T-cell (primary cell): ENCODE results near the gene AHSP. TPM values are rescaled to one million over a fixed set of nuclear protein-coding genes. Genes with fewer than 3 reads are reported as not detected.
A peak's percentile ranks its signal among the peaks of the same experiment; 100 is the strongest.
"Not testable (repeated sequence)": the region's sequence is repeated elsewhere in the genome, so short reads cannot be mapped to it uniquely, and the experiment has no call there.

Experiments used
- ATAC-seq, 4 experiments: fragments of 200-7000 bp in 3 of 4; fragments of 150-1000 bp in 1 of 4; cut with Tn5 transposase; replicated peaks in 1 of 4; 1 replicate in 3 of 4; 2 replicates in 1 of 4; pipeline ENCODE4 v1.10.0; 2021; ENCODE audit warnings: moderate library complexity in 3 of 4, mild to moderate bottlenecking in 2 of 4, moderate number of reproducible peaks in 1 of 4
- CTCF ChIA-PET, 2 donors: fragments of 300-600 bp; sonication (Branson Sonifier 250); formaldehyde crosslinking; loops; one replicate each; lab custom pipeline; 2022; ENCODE audit warnings: antibody characterized with exemption in 2 of 2; lab: Charles Lee
- POLR2A ChIA-PET, 2 donors: fragments of 300-600 bp; sonication (Branson Sonifier 250); formaldehyde crosslinking; loops; one replicate each; lab custom pipeline; 2022; ENCODE audit warnings: antibody characterized with exemption in 2 of 2; lab: Charles Lee
- DNase-seq, 35 experiments: peaks; one replicate each; pipeline versions ENCODE4 v3.0.0 to v3.0.0-alpha.2; 2013 to 2023
- H3K27ac ChIP-seq: one replicate; pipeline ENCODE4 v1.5.1; 2013; ENCODE audit warnings: low read length
- H3K27me3 ChIP-seq, 2 experiments: replicated peaks in 1 of 2; 1 replicate in 1 of 2; 2 replicates in 1 of 2; pipeline versions ENCODE4 v1.6.1 to v1.7.0; 2013; ENCODE audit warnings: low read length in 1 of 2, mixed read lengths in 1 of 2; ENCODE audit not compliant: control insufficient read depth in 2 of 2, insufficient read depth in 2 of 2; ENCODE audit errors: extremely low read depth in 1 of 2
- H3K36me3 ChIP-seq, 2 donors: 1 replicate in 1 of 2; 2 replicates in 1 of 2; pipeline versions ENCODE4 v1.6.1 to v1.7.0; 2013; ENCODE audit warnings: low read length in 1 of 2; ENCODE audit not compliant: control insufficient read depth in 2 of 2, insufficient read depth in 1 of 2; ENCODE audit errors: extremely low read depth in 1 of 2
- H3K4me1 ChIP-seq, 2 experiments: 1 replicate in 1 of 2; 2 replicates in 1 of 2; pipeline versions ENCODE4 v1.6.1 to v1.7.0; 2013; ENCODE audit warnings: low read length in 2 of 2, mixed read lengths in 1 of 2; ENCODE audit not compliant: insufficient read depth in 2 of 2, control insufficient read depth in 1 of 2; ENCODE audit errors: extremely low read depth in 1 of 2
- H3K4me3 ChIP-seq, 2 donors: 1 replicate in 1 of 2; 2 replicates in 1 of 2; pipeline versions ENCODE4 v1.5.1 to v1.7.0; 2013; ENCODE audit warnings: mild to moderate bottlenecking in 2 of 2, low read length in 1 of 2, moderate library complexity in 1 of 2; ENCODE audit not compliant: control insufficient read depth in 1 of 2; ENCODE audit errors: extremely low read depth in 1 of 2
- H3K9me3 ChIP-seq: 2 replicates; pipeline ENCODE4 v1.7.0; 2013
- H3K27ac Mint-ChIP-seq, 2 donors: one replicate each; pipeline ENCODE4 v1.8.0; 2020 to 2021; ENCODE audit warnings: mild to moderate bottlenecking in 2 of 2, mixed read lengths in 2 of 2
- H3K27me3 Mint-ChIP-seq, 2 donors: one replicate each; pipeline ENCODE4 v1.8.0; 2021 to 2022; ENCODE audit warnings: mixed read lengths in 2 of 2
- H3K36me3 Mint-ChIP-seq: one replicate; pipeline ENCODE4 v1.8.0; 2021; ENCODE audit warnings: mixed read lengths
- H3K4me1 Mint-ChIP-seq, 3 donors: one replicate each; pipeline ENCODE4 v1.8.0; 2020 to 2022; ENCODE audit warnings: mixed read lengths in 3 of 3, mild to moderate bottlenecking in 1 of 3
- H3K4me3 Mint-ChIP-seq, 3 donors: one replicate each; pipeline ENCODE4 v1.8.0; 2020 to 2022; ENCODE audit warnings: mild to moderate bottlenecking in 3 of 3, mixed read lengths in 3 of 3, moderate library complexity in 3 of 3
- H3K9me3 Mint-ChIP-seq, 3 donors: one replicate each; pipeline ENCODE4 v1.8.0; 2020 to 2022; ENCODE audit warnings: mixed read lengths in 3 of 3
- WGBS: methylation state at CpG from one replicate; pipeline ENCODE4 v1.1.5; 2013; ENCODE audit warnings: missing lambda C conversion rate; ENCODE audit not compliant: insufficient coverage; 5-methylcytosine and 5-hydroxymethylcytosine counted together
- total RNA-seq, 35 experiments: library from RNA in 6 of 35; stranded (reverse) in 6 of 35; fragments of 120-200 nt in 1 of 35; gene quantifications; one replicate each; pipeline versions ENCODE4 v1.2.1 to v1.2.4 and lab custom pipeline; 2013 to 2026

The AHSP gene
- total RNA-seq, 5 donors from 2014 or later (not counting 1 experiment from before 2014, with no cell fraction given), result not detected

GRCh38 chr16:31538243-31538598 lies 10.5 kb downstream of the AHSP start:
- H3K27me3 Mint-ChIP-seq, result peaks cover 49 to 57% of the 10 kb centered on the region in 2 donors
- WGBS, result 90% methylated on average over 2 of the region's 7 CpGs

GRCh38 chr16:31539762-31540161 lies 12.1 kb downstream of the AHSP start:
- CTCF ChIA-PET, H3K36me3 Mint-ChIP-seq, H3K4me1 ChIP-seq, DNase-seq, H3K27ac Mint-ChIP-seq, H3K4me3 ChIP-seq, ATAC-seq, H3K4me3 Mint-ChIP-seq, H3K36me3 ChIP-seq, H3K27ac ChIP-seq, H3K4me1 Mint-ChIP-seq, H3K9me3 ChIP-seq, POLR2A ChIA-PET: not testable (repeated sequence)
- peaks cover 42 to 52% of the 10 kb centered on the region in 2 donors for H3K27me3 Mint-ChIP-seq
- peaks cover 0 to 39% of the 10 kb centered on the region in 2 experiments for H3K27me3 ChIP-seq
- no CpG with 5 or more reads among the region's 4 CpGs for WGBS
- H3K9me3 Mint-ChIP-seq, result peaks cover 0 to 12% (median 10%) of the 10 kb centered on the region in 3 donors

More at GRCh38 chr16:31538243-31538598, 10.5 kb downstream of the AHSP start:
- DNase-seq, H3K27ac ChIP-seq, H3K4me3 ChIP-seq, H3K27ac Mint-ChIP-seq, CTCF ChIA-PET, H3K4me1 ChIP-seq, ATAC-seq, H3K36me3 Mint-ChIP-seq, H3K36me3 ChIP-seq, H3K9me3 ChIP-seq, H3K4me3 Mint-ChIP-seq, H3K4me1 Mint-ChIP-seq: not testable (repeated sequence)
- H3K27me3 ChIP-seq, result peaks cover 0 to 48% of the 10 kb centered on the region in 2 experiments
- POLR2A ChIA-PET, result interaction anchor here in 1 of 2 donors (0.6 kb wide), 1 partner anchor 1036 kb away, joined by 10 read pairs; no protein-coding TSS in a partner anchor
- peaks cover 0 to 12% (median 8%) of the 10 kb centered on the region in 3 donors for H3K9me3 Mint-ChIP-seq

GRCh38 chr16:31542763-31543162 lies 15.1 kb downstream of the AHSP start:
- Histone ChIP-seq H3K27ac (no peak overlapping the region), H3K27me3 (peaks cover 0 to 22% of the 10 kb centered on the region in 2 experiments), H3K9me3 (no peaks in the 10 kb centered on the region), H3K4me1 (no peaks in the 10 kb centered on the region), H3K4me3 (peak overlapping the region in 1 of 2 donors; percentile 1), H3K36me3 (no peaks in the 10 kb centered on the region)
- Mint-ChIP-seq H3K27me3 (peaks cover 34 to 37% of the 10 kb centered on the region in 2 donors), H3K27ac (no peak overlapping the region), H3K4me1 (peaks cover 0 to 2% (median 2%) of the 10 kb centered on the region in 3 donors), H3K4me3 (no peak overlapping the region), H3K9me3 (peaks cover 0 to 12% (median 10%) of the 10 kb centered on the region in 3 donors), H3K36me3 (peaks cover 5% of the 10 kb centered on the region)
- 88% methylated on average over 2 of the region's 4 CpGs for WGBS
- CTCF ChIA-PET, result no interaction called here
- DNase-seq (no peak), ATAC-seq (no peak)
- POLR2A ChIA-PET, result no interaction called here

GRCh38 chr16:31561426-31562233 lies 33.9 kb downstream of the AHSP start:
- DNase-seq (no peak), ATAC-seq (no peak)
- Mint-ChIP-seq H3K4me1 (no peaks in the 10 kb centered on the region), H3K9me3 (no peaks in the 10 kb centered on the region), H3K36me3 (no peaks in the 10 kb centered on the region), H3K27me3 (peaks cover 25 to 31% of the 10 kb centered on the region in 2 donors), H3K27ac (no peak overlapping the region), H3K4me3 (no peak overlapping the region)
- Histone ChIP-seq H3K4me3 (no peak overlapping the region), H3K9me3 (no peaks in the 10 kb centered on the region), H3K27ac (no peak overlapping the region), H3K36me3 (no peaks in the 10 kb centered on the region), H3K27me3 (peaks cover 0 to 18% of the 10 kb centered on the region in 2 experiments), H3K4me1 (no peaks in the 10 kb centered on the region)
- ChIA-PET CTCF (no interaction called here), POLR2A (no interaction called here)
- WGBS, result 100% methylated on average over 2 of the region's 8 CpGs

GRCh38 chr16:31568577-31569359 lies 41.1 kb downstream of the AHSP start:
- peak overlapping the region in 1 of 2 donors; percentile 39 for H3K27ac Mint-ChIP-seq
- peaks cover 53 to 62% of the 10 kb centered on the region in 2 donors for H3K27me3 Mint-ChIP-seq
- CTCF ChIA-PET, result no interaction called here
- Histone ChIP-seq H3K27ac (no peak overlapping the region), H3K4me1 (peaks cover 0 to 6% of the 10 kb centered on the region in 2 experiments), H3K27me3 (peaks cover 0 to 22% of the 10 kb centered on the region in 2 experiments), H3K9me3 (no peaks in the 10 kb centered on the region), H3K36me3 (no peaks in the 10 kb centered on the region), H3K4me3 (peak overlapping the region in 1 of 2 donors; percentile 39)
- POLR2A ChIA-PET, result no interaction called here
- peak overlapping the region; percentile 18 to 76 (median 25) for H3K4me3 Mint-ChIP-seq
- peaks cover 4 to 30% (median 9%) of the 10 kb centered on the region in 3 donors for H3K9me3 Mint-ChIP-seq
- peaks cover 6 to 11% (median 6%) of the 10 kb centered on the region in 3 donors for H3K4me1 Mint-ChIP-seq
- 9% methylated on average over 18 of the region's 49 CpGs for WGBS
- ATAC-seq (peak in 1 of 4 experiments; percentile 38), DNase-seq (peak in 1 of 35 experiments; percentile 2)
- H3K36me3 Mint-ChIP-seq, result peaks cover 8% of the 10 kb centered on the region

GRCh38 chr16:31569360-31569717 lies 41.6 kb downstream of the AHSP start:
- DNase-seq, result no peak
- CTCF ChIA-PET, result no interaction called here
- peak overlapping the region in 1 of 3 donors; percentile 76 for H3K4me3 Mint-ChIP-seq
- H3K27ac Mint-ChIP-seq, result no peak overlapping the region
- peaks cover 51 to 59% of the 10 kb centered on the region in 2 donors for H3K27me3 Mint-ChIP-seq
- Histone ChIP-seq H3K27ac (no peak overlapping the region), H3K36me3 (no peaks in the 10 kb centered on the region), H3K27me3 (peaks cover 0 to 22% of the 10 kb centered on the region in 2 experiments), H3K9me3 (no peaks in the 10 kb centered on the region), H3K4me3 (peak overlapping the region in 1 of 2 donors; percentile 39), H3K4me1 (peaks cover 0 to 6% of the 10 kb centered on the region in 2 experiments)
- H3K9me3 Mint-ChIP-seq, result peaks cover 4 to 30% (median 9%) of the 10 kb centered on the region in 3 donors
- H3K4me1 Mint-ChIP-seq, result peaks cover 6 to 11% (median 6%) of the 10 kb centered on the region in 3 donors
- POLR2A ChIA-PET, result no interaction called here
- ATAC-seq, result peak in 2 of 4 experiments; percentile 24 to 44
- peaks cover 8% of the 10 kb centered on the region for H3K36me3 Mint-ChIP-seq
- 3% methylated on average over 41 of the region's 46 CpGs for WGBS
